LoVo (cell line): ENCODE results near the gene LZTFL1.

ENCODE experiments used
- DNase-seq: peaks from one replicate; pipeline ENCODE4 v3.0.0-alpha.2; 2016; ENCODE audit warnings: low spot score

Gene LZTFL1

DNA sequence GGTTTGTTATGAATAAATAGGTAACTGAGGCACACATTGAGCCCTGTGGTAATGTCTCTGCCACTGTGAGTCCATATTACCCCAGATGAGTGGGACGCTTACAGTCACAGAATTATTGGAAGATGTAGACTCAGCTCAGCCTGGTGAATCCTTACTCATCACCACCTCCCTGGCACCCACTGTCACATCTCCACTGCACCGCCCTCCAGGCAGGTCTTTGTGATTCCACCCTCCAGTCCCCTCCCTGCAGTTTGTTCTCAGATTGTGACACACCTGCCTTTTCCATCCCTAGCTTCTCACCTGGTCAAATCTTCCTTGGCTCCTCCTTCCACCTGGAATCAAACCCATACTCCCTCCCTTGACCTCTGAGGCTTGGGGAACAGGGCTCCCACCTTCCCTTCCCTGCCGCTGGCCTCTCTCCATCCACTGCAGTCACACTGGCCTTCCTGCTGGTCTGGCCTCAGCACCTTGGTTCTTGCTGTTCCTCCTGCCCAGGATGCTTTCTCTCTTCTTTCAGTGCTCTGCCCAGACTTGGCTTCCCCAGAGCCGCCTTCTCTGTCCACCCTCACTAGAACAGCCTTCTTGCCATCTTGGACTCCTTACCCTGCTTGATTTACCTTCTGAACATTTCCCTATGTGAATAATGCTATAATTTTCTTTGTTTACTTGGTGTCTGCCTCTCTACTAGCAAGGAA lies 55.0 kb downstream of the LZTFL1 start:
- DNase-seq, result no peak

- DNase-seq, result no peak
Measured at GRCh38 chr3:45785605-45786150, 56.2 kb downstream of the LZTFL1 start.

- no peak for DNase-seq
Measured at GRCh38 chr3:45783667-45784066, 58.3 kb downstream of the LZTFL1 start.

- DNase-seq, result no peak
Measured at GRCh38 chr3:45782381-45782780, 59.5 kb downstream of the LZTFL1 start.

- DNase-seq, result no peak
Measured at GRCh38 chr3:45781841-45782240, 60.1 kb downstream of the LZTFL1 start.

GRCh38 chr3:45781271-45781670 lies 60.6 kb downstream of the LZTFL1 start:
- no peak for DNase-seq

DNA sequence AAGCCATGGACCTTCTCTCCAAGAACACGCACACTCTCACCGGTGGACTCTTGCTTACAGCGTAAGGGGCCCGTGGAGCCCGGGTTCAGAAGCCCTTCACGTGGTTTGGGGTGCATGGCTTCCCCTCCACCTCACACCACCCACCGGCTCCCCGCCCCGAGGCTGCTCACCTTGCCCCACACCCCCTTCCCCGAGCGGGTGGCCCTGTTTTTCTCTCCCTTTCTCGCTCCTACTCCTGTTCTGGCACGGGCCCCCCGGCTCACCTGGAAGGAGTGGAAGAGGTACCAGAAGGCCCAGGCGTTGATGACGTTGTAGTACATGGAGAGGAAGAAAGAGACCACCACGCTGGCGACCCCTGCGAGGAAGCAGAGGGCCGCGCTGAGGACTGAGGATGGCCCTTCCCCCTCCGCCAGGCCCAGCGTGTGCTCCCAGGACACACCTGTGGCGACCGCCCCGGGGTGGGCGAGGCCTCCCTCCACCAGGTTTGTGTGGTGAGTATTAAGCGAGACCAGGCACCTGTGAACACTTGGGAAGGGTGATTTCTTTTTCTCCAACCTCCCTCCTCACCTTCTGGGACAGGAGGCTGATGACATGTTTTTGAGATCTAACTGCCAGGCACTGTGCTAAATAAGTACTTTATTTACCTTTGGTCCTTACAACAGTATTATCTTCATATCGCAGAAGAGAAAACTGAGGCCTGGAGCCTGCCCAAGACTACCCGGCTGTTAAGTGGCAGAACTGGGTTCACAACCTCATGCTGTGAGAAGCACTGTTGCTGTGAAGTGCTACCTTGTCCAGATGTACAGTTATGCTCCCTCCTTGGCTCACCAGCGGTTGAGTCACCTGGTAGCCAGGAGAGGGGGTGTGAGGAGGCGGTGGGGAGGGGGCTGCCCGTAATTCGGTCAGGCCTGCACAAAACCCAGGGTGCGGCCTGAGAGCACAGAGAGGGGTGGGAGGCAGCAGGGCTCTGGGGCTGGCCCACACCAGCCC lies 61.9 kb downstream of the LZTFL1 start:
- DNase-seq, result no peak

GRCh38 chr3:45778761-45779201 lies 63.1 kb downstream of the LZTFL1 start:
- no peak for DNase-seq

GRCh38 chr3:45777746-45778386 lies 64.1 kb downstream of the LZTFL1 start:
- DNase-seq, result no peak

DNA sequence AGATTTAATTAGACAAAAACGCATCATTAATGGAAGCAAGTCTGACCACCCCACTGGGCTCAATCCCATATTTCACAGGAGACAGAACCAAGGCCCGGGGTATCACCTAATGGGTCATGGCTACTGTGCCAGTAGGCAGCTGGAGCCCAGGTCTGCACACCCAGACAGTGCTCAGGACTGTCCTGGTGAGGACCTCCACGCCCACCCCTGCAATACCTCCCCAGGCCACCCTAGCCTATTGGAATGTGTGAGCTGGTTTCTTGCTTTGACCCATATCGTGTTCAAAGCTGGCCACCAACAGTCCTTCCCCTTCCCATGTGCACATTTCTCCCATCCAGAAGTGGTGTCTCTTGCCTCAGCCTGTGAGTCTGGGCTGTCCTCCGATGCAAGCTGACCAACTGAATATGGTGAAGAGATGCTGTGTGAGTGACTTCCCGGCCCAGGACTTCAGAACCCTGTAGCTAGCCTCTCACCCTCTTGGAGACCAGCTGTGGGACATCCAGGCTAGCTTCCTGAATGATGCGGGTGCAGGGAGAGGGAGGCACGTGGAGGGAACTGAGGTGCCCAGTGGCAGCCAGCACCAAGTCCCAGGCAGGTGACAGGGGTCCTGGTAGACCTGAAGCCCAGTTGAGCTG lies 64.7 kb downstream of the LZTFL1 start:
- DNase-seq, result no peak

DNA sequence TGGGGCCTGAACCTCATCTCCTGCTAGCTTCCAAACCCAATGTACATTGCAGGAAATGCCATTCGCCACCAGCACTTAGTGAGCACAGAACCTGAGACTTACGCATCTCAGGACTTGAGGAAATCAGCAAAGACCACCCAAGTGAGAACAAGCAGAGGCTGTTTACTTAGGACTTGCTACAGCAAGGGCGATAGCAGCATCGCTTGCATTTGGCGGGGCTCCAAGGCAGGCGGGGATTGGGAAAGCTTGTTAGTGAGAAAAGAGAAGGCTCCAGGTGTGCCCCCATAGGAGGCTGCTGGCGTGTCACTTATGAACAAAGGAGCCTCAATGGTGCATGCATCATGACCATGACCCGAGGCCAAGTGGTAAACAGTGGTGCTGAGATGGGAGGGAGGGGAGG lies 65.3 kb downstream of the LZTFL1 start:
- no peak for DNase-seq

GRCh38 chr3:45776301-45776595 lies 65.7 kb downstream of the LZTFL1 start:
- DNase-seq, result no peak

- DNase-seq, result no peak
Measured at GRCh38 chr3:45775571-45776300, 66.2 kb downstream of the LZTFL1 start.

GRCh38 chr3:45774581-45775521 lies 67.1 kb downstream of the LZTFL1 start:
- DNase-seq, result no peak

DNA sequence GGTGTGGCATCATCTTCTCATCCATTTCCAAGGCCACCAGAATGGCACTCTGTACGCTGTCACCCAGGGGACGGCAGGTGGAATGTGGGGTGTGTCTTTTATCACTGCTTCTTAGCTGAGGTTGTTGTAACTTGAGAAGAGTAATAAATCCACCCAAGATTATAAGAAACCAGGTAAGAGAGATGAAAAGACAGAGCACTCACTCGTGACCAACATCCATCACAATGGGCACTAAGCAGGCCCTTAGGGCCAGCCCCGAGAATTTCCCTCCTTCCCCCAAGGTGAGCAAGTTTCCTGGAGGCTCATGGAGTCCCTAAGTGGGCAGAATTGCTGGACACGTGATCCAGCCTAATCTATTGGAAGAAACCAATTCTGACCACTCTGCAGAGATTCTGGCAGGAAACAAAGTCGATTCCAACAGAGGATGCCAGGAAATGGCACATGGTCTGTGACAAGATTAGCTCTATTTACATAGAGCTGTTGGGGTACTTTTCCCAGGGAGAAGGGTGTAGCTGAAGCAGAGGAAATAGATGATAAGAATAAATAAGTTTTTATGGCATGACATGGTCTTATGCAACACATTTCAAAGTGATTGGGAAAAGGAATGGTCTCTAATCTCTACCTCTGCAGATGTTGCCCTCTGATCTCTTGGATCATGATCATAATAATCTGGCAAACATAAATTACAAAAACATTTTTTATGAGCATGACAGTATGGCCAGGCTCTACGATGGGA lies 68.0 kb downstream of the LZTFL1 start:
- peak; percentile 68 for DNase-seq
